GM12878 (cell line): ENCODE results near the gene SHC1. TPM values are rescaled to one million over a fixed set of nuclear protein-coding genes. Genes with fewer than 3 reads are reported as not detected.

Experiments
- ATAC-seq: fragments of 200-7000 bp; cut with Tn5 transposase; 3 replicates; pipeline ENCODE4 v1.9.1; 2020; ENCODE audit warnings: mild to moderate bottlenecking, moderate library complexity
- BruUV-seq: library from RNA; stranded (reverse); fragments of 400-500 nt; replicated peaks from 2 replicates; lab custom pipeline; 2021; lab: Mats Ljungman, UMichigan
- CTCF ChIA-PET: fragments of 300-600 bp; sonication (Branson Sonifier 250); formaldehyde crosslinking; extraction: SDS; loops from one replicate; lab custom pipeline; 2021; ENCODE audit warnings: inconsistent platforms; lab: Yijun Ruan, JAX
- POLR2A ChIA-PET: fragments of 350-600 bp; formaldehyde crosslinking; extraction: SDS; loops from one replicate; lab custom pipeline; 2021; ENCODE audit warnings: inconsistent platforms; lab: Charles Lee
- RAD21 ChIA-PET: fragments of 300-600 bp; sonication (Branson Sonifier 250); formaldehyde crosslinking; loops from one replicate; lab custom pipeline; 2023; ENCODE audit warnings: antibody characterized with exemption; ENCODE audit not compliant: unreplicated experiment; lab: Charles Lee
- SMC1A ChIA-PET: fragments of 300-600 bp; sonication (Branson Sonifier 250); formaldehyde crosslinking; loops from one replicate; lab custom pipeline; 2023; ENCODE audit not compliant: unreplicated experiment, uncharacterized antibody; lab: Charles Lee
- DNase-seq: peaks from one replicate; pipeline ENCODE4 v3.0.0-alpha.2; 2011; ENCODE audit warnings: low read depth, low spot score
- FAIRE-seq: peaks from 3 replicates; lab custom pipeline; 2011; peaks lifted over from hg19 to GRCh38; lab: Jason Lieb, UNC
- H2AFZ ChIP-seq: 2 replicates; pipeline ENCODE4 v1.6.0; 2011; ENCODE audit warnings: low read depth, low read length, control low read depth; ENCODE audit not compliant: control insufficient read depth
- H3K27ac ChIP-seq: 2 replicates; pipeline ENCODE4 v1.5.1; 2011; ENCODE audit warnings: control low read depth; ENCODE audit not compliant: control insufficient read depth, insufficient read depth
- H3K27me3 ChIP-seq, 2 experiments: replicated peaks in 1 of 2; 2 replicates each; pipeline versions ENCODE4 v1.6.0 to v1.6.1; 2011; ENCODE audit warnings: low read length in 1 of 2; ENCODE audit not compliant: control insufficient read depth in 2 of 2, insufficient read depth in 2 of 2
- H3K36me3 ChIP-seq, 2 experiments: 2 replicates each; pipeline ENCODE4 v1.5.1; 2011; ENCODE audit warnings: low read length in 1 of 2; ENCODE audit not compliant: control insufficient read depth in 2 of 2, insufficient read depth in 2 of 2
- H3K4me1 ChIP-seq: 2 replicates; pipeline ENCODE4 v1.6.1; 2011; ENCODE audit warnings: mild to moderate bottlenecking, low read length, moderate library complexity, mixed read lengths; ENCODE audit not compliant: control insufficient read depth, insufficient read depth
- H3K4me2 ChIP-seq: 2 replicates; pipeline ENCODE4 v1.6.0; 2011; ENCODE audit warnings: control low read depth; ENCODE audit not compliant: control insufficient read depth, insufficient read depth
- H3K4me3 ChIP-seq: fragments of 200-600 bp; sonication (generic); 2 replicates; pipeline ENCODE4 v1.5.1; 2016
- H3K79me2 ChIP-seq: 2 replicates; pipeline ENCODE4 v1.6.0; 2011; ENCODE audit warnings: low read length; ENCODE audit not compliant: control insufficient read depth, insufficient read depth
- H3K9ac ChIP-seq: 2 replicates; pipeline ENCODE4 v1.8.0; 2011; ENCODE audit warnings: low read length, control low read depth, mixed read lengths; ENCODE audit not compliant: control insufficient read depth, insufficient read depth
- H3K9me3 ChIP-seq: replicated peaks from 3 replicates; pipeline ENCODE4 v1.5.1; 2011; ENCODE audit warnings: mild to moderate bottlenecking, low read length; ENCODE audit not compliant: control insufficient read depth, insufficient read depth
- H4K20me1 ChIP-seq: 2 replicates; pipeline ENCODE4 v1.6.0; 2011; ENCODE audit not compliant: control insufficient read depth, insufficient read depth
- E4F1 ChIP-seq: fragments of 450-650 bp; IDR thresholded peaks from 2 replicates; pipeline ENCODE4 v1.6.1; 2018; ENCODE audit warnings: borderline replicate concordance, mild to moderate bottlenecking; ENCODE audit not compliant: partially characterized antibody
- MXI1 ChIP-seq: fragments of 150-350 bp; IDR thresholded peaks from 2 replicates; pipeline ENCODE4 v1.6.1; 2011; ENCODE audit warnings: low read depth, mild to moderate bottlenecking, inconsistent platforms, low read length, improper control_type of control experiment
- SMC3 ChIP-seq: IDR thresholded peaks from 2 replicates; pipeline ENCODE4 v1.6.1; 2011; ENCODE audit warnings: low read length, improper control_type of control experiment, borderline replicate concordance
- ZNF274 ChIP-seq: IDR thresholded peaks from one replicate; pipeline ENCODE4 v1.8.0; 2011; ENCODE audit not compliant: insufficient read length, insufficient read depth
- WGBS: methylation state at CpG from one replicate; pipeline ENCODE4 v1.1.6; 2016; ENCODE audit warnings: low lambda C conversion rate; ENCODE audit not compliant: insufficient replicate concordance, insufficient coverage; ENCODE audit errors: missing lambda C conversion rate; 5-methylcytosine and 5-hydroxymethylcytosine counted together
- in situ Hi-C: fragments of 300-500 bp; cut with MboI; formaldehyde crosslinking; loops from 9 replicates; pipeline ENCODE4 v1.14.3; 2018; ENCODE audit warnings: mixed read lengths
- intact Hi-C: fragments of 100-400 bp; cut with micrococcal nuclease; formaldehyde crosslinking; loops from one replicate; pipeline ENCODE4 v1.14.2; 2022; ENCODE audit not compliant: unreplicated experiment
- polyA plus RNA-seq, 11 experiments: library from polyadenylated mRNA; depleted of rRNA in 4 of 11; unstranded in 6 of 11; stranded (reverse) in 5 of 11; fragments of >200 nt; fragmentation: Nextera tagmentation in 4 of 11; fragmentation: Illumina TruSeq in 1 of 11; extraction: Ambion mirVana in 4 of 11; extraction: Trizol in 1 of 11; gene quantifications; 1 replicate in 1 of 11; 2 replicates in 10 of 11; pipeline versions ENCODE4 v1.2.1 to v1.2.3, GENCODE V29; 2011 to 2016; ENCODE audit warnings: inconsistent platforms in 2 of 11, missing spikeins in 2 of 11, low read depth in 1 of 11
- total RNA-seq, 4 experiments: library from RNA; depleted of rRNA in 3 of 4; stranded (reverse); fragments of >200 nt in 3 of 4; fragmentation: Illumina TruSeq in 1 of 4; extraction: Trizol in 1 of 4; gene quantifications; 2 replicates each; pipeline versions ENCODE4 v1.2.1 to v1.2.3, GENCODE V29; 2013 to 2021

Gene SHC1
- total and polyA plus RNA-seq, 10 of the 15 experiments (the other 5 are each of a cell fraction or from before 2014, with no cell fraction given), result 2.6 to 49.3 (median 25.2) TPM

GRCh38 chr1:155009221-155009711, 38.7 kb upstream of the SHC1 start:
- intact Hi-C loops, result no loop called here
- ChIA-PET SMC1A (no interaction called here), CTCF (interaction anchor here (2.1 to 3.6 kb wide), 2 partner anchors 8 to 10 kb away, joined by 9 to 27 read pairs; no protein-coding TSS in a partner anchor), RAD21 (no interaction called here), POLR2A (no interaction called here)
- H3K4me3 ChIP-seq, result no peak overlapping the region
- in situ Hi-C loops, result no loop called here
- BruUV-seq, result no TSS peak
- DNase-seq, result no peak
- TF ChIP-seq E4F1 (no peak), MXI1 (no peak), SMC3 (no peak), ZNF274 (no peak)
- H3K27me3 ChIP-seq, result no peaks in the 10 kb centered on the region
- peaks cover 0 to 8% of the 10 kb centered on the region in 2 experiments; a peak in 3 of 4 replicates for H3K36me3 ChIP-seq
- ATAC-seq, result no peak
- H3K9me3 ChIP-seq, result no peaks in the 10 kb centered on the region
- 96% methylated on average over 4 of the region's 12 CpGs for WGBS
- FAIRE-seq, result no peak
- 0 out of 2 replicates have a peak, but pooled peaks cover 3% of the 10 kb centered on the region for H4K20me1 ChIP-seq
- peaks cover 43% of the 10 kb centered on the region for H3K79me2 ChIP-seq
- no peak overlapping the region for H3K27ac ChIP-seq
- peaks cover 58% of the 10 kb centered on the region for H3K4me1 ChIP-seq
- no peak overlapping the region for H3K9ac ChIP-seq
- H2AFZ ChIP-seq, result no peak overlapping the region
- peak overlapping the region; percentile 33; the same call in 1 of the 2 replicates for H3K4me2 ChIP-seq
